Measurements from ENCODE around the gene CDH26.

DNA sequence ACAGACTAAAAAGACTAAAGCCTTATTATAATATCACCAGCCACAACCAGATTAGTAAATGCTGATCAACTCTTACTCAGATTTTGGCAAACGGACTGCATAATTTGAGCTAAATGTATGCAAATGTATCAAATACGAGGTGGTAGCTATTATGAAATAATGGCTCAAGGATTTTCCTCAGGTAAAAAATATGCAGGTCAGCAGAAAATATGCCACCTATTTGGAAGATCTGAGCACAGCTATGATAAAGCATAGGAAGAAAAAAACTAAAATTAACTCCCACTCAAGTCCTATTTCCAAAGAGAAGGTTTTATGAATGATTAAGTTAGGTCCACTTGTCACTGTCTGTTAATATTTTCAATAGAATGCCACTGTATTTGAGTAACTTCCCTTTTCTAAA, 47.2 kb upstream of the CDH26 start:
- TF ChIP-seq, protein P1, sequence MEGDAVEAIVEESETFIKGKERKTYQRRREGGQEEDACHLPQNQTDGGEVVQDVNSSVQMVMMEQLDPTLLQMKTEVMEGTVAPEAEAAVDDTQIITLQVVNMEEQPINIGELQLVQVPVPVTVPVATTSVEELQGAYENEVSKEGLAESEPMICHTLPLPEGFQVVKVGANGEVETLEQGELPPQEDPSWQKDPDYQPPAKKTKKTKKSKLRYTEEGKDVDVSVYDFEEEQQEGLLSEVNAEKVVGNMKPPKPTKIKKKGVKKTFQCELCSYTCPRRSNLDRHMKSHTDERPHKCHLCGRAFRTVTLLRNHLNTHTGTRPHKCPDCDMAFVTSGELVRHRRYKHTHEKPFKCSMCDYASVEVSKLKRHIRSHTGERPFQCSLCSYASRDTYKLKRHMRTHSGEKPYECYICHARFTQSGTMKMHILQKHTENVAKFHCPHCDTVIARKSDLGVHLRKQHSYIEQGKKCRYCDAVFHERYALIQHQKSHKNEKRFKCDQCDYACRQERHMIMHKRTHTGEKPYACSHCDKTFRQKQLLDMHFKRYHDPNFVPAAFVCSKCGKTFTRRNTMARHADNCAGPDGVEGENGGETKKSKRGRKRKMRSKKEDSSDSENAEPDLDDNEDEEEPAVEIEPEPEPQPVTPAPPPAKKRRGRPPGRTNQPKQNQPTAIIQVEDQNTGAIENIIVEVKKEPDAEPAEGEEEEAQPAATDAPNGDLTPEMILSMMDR (conservative IDR thresholded peaks at IDR 0.05 in 1 of 2, IDR thresholded peaks at IDR 0.05 in 1 of 2; ENCODE audit: extremely low read depth in 1 of 2, insufficient read depth in 1 of 2, low read depth in 1 of 2, low read length in 2 of 2): no peak
- no peak for TF ChIP-seq EZH2 (IDR thresholded peaks at IDR 0.05; ENCODE audit: borderline replicate concordance, low read length)

All from mammary epithelial cell (primary cell).